ENCODE data around the gene FILIP1.

FILIP1 gene

GRCh38 chr6:75481394-75481793, 12.2 kb downstream of the FILIP1 start:
- no peak for DNase-seq (ENCODE audit: low read depth in 1 of 2, low spot score in 1 of 2)
- Histone ChIP-seq H3K27ac (replicated peaks) (no peak overlapping the region), H3K4me3 (replicated peaks; ENCODE audit: insufficient read depth, low read length) (no peak overlapping the region), H3K27me3 (ENCODE audit: insufficient read depth, poor library complexity, severe bottlenecking) (no peaks in the 10 kb centered on the region)
- TF ChIP-seq SPI1 (IDR thresholded peaks at IDR 0.05; ENCODE audit: borderline replicate concordance, low read depth) (no peak), POLR2AphosphoS5 (IDR thresholded peaks at IDR 0.05; ENCODE audit: low read depth) (no peak), CTCF (IDR thresholded peaks at IDR 0.05; ENCODE audit: insufficient read depth, low read length) (no peak), GABPA (IDR thresholded peaks at IDR 0.05; ENCODE audit: low read depth) (no peak)
- TF ChIP-seq, protein P1, sequence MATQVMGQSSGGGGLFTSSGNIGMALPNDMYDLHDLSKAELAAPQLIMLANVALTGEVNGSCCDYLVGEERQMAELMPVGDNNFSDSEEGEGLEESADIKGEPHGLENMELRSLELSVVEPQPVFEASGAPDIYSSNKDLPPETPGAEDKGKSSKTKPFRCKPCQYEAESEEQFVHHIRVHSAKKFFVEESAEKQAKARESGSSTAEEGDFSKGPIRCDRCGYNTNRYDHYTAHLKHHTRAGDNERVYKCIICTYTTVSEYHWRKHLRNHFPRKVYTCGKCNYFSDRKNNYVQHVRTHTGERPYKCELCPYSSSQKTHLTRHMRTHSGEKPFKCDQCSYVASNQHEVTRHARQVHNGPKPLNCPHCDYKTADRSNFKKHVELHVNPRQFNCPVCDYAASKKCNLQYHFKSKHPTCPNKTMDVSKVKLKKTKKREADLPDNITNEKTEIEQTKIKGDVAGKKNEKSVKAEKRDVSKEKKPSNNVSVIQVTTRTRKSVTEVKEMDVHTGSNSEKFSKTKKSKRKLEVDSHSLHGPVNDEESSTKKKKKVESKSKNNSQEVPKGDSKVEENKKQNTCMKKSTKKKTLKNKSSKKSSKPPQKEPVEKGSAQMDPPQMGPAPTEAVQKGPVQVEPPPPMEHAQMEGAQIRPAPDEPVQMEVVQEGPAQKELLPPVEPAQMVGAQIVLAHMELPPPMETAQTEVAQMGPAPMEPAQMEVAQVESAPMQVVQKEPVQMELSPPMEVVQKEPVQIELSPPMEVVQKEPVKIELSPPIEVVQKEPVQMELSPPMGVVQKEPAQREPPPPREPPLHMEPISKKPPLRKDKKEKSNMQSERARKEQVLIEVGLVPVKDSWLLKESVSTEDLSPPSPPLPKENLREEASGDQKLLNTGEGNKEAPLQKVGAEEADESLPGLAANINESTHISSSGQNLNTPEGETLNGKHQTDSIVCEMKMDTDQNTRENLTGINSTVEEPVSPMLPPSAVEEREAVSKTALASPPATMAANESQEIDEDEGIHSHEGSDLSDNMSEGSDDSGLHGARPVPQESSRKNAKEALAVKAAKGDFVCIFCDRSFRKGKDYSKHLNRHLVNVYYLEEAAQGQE (IDR thresholded peaks at IDR 0.05; ENCODE audit: insufficient replicate concordance, low read depth): no peak

DNA sequence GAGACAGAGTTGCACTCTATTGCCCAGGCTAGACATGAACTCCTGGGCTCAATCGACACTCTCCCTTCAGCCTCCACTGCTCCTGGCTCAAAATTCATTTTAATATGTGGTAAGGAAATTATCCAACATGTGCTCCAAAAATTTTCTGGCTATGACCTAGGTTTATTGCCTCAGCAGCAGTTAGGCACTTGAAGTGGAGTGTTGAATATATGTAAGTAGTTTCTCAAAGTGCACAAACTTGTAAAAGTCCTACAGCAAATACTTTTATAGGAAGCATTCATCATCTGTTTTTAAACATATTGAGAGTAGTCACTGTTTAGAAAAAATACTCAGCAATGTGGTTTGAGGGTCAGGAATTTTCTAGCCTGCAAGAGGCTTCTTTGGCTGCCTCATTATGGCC, 13.2 kb downstream of the FILIP1 start:
- no peak overlapping the region for H3K27ac ChIP-seq (replicated peaks)
- no peaks in the 10 kb centered on the region for H3K27me3 ChIP-seq (ENCODE audit: insufficient read depth, poor library complexity, severe bottlenecking)
- no peak for DNase-seq (ENCODE audit: low read depth in 1 of 2, low spot score in 1 of 2)
- H3K4me3 ChIP-seq (replicated peaks; ENCODE audit: insufficient read depth, low read length): no peak overlapping the region
- TF ChIP-seq GABPA (IDR thresholded peaks at IDR 0.05; ENCODE audit: low read depth): no peak
- TF ChIP-seq CTCF (IDR thresholded peaks at IDR 0.05; ENCODE audit: insufficient read depth, low read length): no peak
- no peak for TF ChIP-seq SPI1 (IDR thresholded peaks at IDR 0.05; ENCODE audit: borderline replicate concordance, low read depth)
- TF ChIP-seq POLR2AphosphoS5 (IDR thresholded peaks at IDR 0.05; ENCODE audit: low read depth): no peak
- TF ChIP-seq, protein P1 (IDR thresholded peaks at IDR 0.05; ENCODE audit: insufficient replicate concordance, low read depth): no peak

- Histone ChIP-seq H3K27me3 (ENCODE audit: insufficient read depth, poor library complexity, severe bottlenecking) (no peaks in the 10 kb centered on the region), H3K27ac (replicated peaks) (no peak overlapping the region), H3K4me3 (replicated peaks; ENCODE audit: insufficient read depth, low read length) (no peak overlapping the region)
- DNase-seq (ENCODE audit: low read depth in 1 of 2, low spot score in 1 of 2): no peak
- TF ChIP-seq, protein P1 (IDR thresholded peaks at IDR 0.05; ENCODE audit: insufficient replicate concordance, low read depth): no peak
- TF ChIP-seq SPI1 (IDR thresholded peaks at IDR 0.05; ENCODE audit: borderline replicate concordance, low read depth) (no peak), CTCF (IDR thresholded peaks at IDR 0.05; ENCODE audit: insufficient read depth, low read length) (no peak), GABPA (IDR thresholded peaks at IDR 0.05; ENCODE audit: low read depth) (no peak), POLR2AphosphoS5 (IDR thresholded peaks at IDR 0.05; ENCODE audit: low read depth) (no peak)
Measured at GRCh38 chr6:75479712-75480111, 13.9 kb downstream of the FILIP1 start.

All from HL-60 (cell line).